ENCODE data around the gene GTF3C5. TPM values are rescaled to one million over a fixed set of nuclear protein-coding genes. Genes with fewer than 3 reads are reported as not detected.

Gene GTF3C5
- total RNA-seq, 2 experiments from 2014 or later: 91.6 to 97.0 TPM

- Histone ChIP-seq H4K20me1 (ENCODE audit: insufficient read depth, low read length) (no peaks in the 10 kb centered on the region), H3K36me3 (ENCODE audit: insufficient read depth, low read length) (no peaks in the 10 kb centered on the region), H3K4me2 (ENCODE audit: low read length) (no peak overlapping the region), H3K79me2 (ENCODE audit: insufficient read depth, low read depth, low read length) (no peaks in the 10 kb centered on the region), H3K9me3 (ENCODE audit: low read length) (no peaks in the 10 kb centered on the region), H3K9me2 (ENCODE audit: insufficient read depth, low read length) (no peaks in the 10 kb centered on the region), H3K4me1 (ENCODE audit: insufficient read depth, low read length, poor library complexity, severe bottlenecking) (peaks cover 4% of the 10 kb centered on the region), H3K27ac (ENCODE audit: low read depth, low read length, poor library complexity, severe bottlenecking) (no peak overlapping the region), H2AFZ (ENCODE audit: low read length) (no peak overlapping the region), H3K4me3 (ENCODE audit: low read depth, low read length, poor library complexity, severe bottlenecking) (no peak overlapping the region)
- no peak for DNase-seq (ENCODE audit: low spot score)
- ChIA-PET CTCF (ENCODE audit: unreplicated experiment) (no interaction called here), POLR2A (no interaction called here)
- TF ChIP-seq CTCF (conservative IDR thresholded peaks at IDR 0.05; ENCODE audit: low read length) (no peak), EZH2phosphoT487 (IDR thresholded peaks at IDR 0.05; ENCODE audit: borderline replicate concordance, low read depth, low read length) (no peak)
- intact Hi-C loops (cut with micrococcal nuclease; ENCODE audit: unreplicated experiment): no loop called here
- no TSS peak for BruUV-seq (replicated peaks)
Measured at GRCh38 chr9:132983491-132984201, 47.2 kb upstream of the GTF3C5 start.

- TF ChIP-seq CTCF (conservative IDR thresholded peaks at IDR 0.05; ENCODE audit: low read length) (no peak), EZH2phosphoT487 (IDR thresholded peaks at IDR 0.05; ENCODE audit: borderline replicate concordance, low read depth, low read length) (no peak)
- no peak for DNase-seq (ENCODE audit: low spot score)
- H3K36me3 ChIP-seq (ENCODE audit: insufficient read depth, low read length): no peaks in the 10 kb centered on the region
- intact Hi-C loops (cut with micrococcal nuclease; ENCODE audit: unreplicated experiment): no loop called here
- no peaks in the 10 kb centered on the region for H3K4me1 ChIP-seq (ENCODE audit: insufficient read depth, low read length, poor library complexity, severe bottlenecking)
- H3K79me2 ChIP-seq (ENCODE audit: insufficient read depth, low read depth, low read length): no peaks in the 10 kb centered on the region
- no TSS peak for BruUV-seq (replicated peaks)
- H2AFZ ChIP-seq (ENCODE audit: low read length): no peak overlapping the region
- H4K20me1 ChIP-seq (ENCODE audit: insufficient read depth, low read length): no peaks in the 10 kb centered on the region
- H3K9me2 ChIP-seq (ENCODE audit: insufficient read depth, low read length): no peaks in the 10 kb centered on the region
- no peak overlapping the region for H3K27ac ChIP-seq (ENCODE audit: low read depth, low read length, poor library complexity, severe bottlenecking)
- no peak overlapping the region for H3K4me3 ChIP-seq (ENCODE audit: low read depth, low read length, poor library complexity, severe bottlenecking)
- no peaks in the 10 kb centered on the region for H3K9me3 ChIP-seq (ENCODE audit: low read length)
- H3K4me2 ChIP-seq (ENCODE audit: low read length): no peak overlapping the region
- POLR2A ChIA-PET: no interaction called here
- CTCF ChIA-PET (ENCODE audit: unreplicated experiment): no interaction called here
Measured at GRCh38 chr9:132984202-132985070, 46.4 kb upstream of the GTF3C5 start.

- no peaks in the 10 kb centered on the region for H4K20me1 ChIP-seq (ENCODE audit: insufficient read depth, low read length)
- H3K4me2 ChIP-seq (ENCODE audit: low read length): no peak overlapping the region
- intact Hi-C loops (cut with micrococcal nuclease; ENCODE audit: unreplicated experiment): no loop called here
- H3K9me2 ChIP-seq (ENCODE audit: insufficient read depth, low read length): no peaks in the 10 kb centered on the region
- ChIA-PET POLR2A (no interaction called here), CTCF (ENCODE audit: unreplicated experiment) (no interaction called here)
- no peak overlapping the region for H3K4me3 ChIP-seq (ENCODE audit: low read depth, low read length, poor library complexity, severe bottlenecking)
- H3K9me3 ChIP-seq (ENCODE audit: low read length): no peaks in the 10 kb centered on the region
- no peak overlapping the region for H2AFZ ChIP-seq (ENCODE audit: low read length)
- no peaks in the 10 kb centered on the region for H3K36me3 ChIP-seq (ENCODE audit: insufficient read depth, low read length)
- no TSS peak for BruUV-seq (replicated peaks)
- H3K4me1 ChIP-seq (ENCODE audit: insufficient read depth, low read length, poor library complexity, severe bottlenecking): no peaks in the 10 kb centered on the region
- H3K27ac ChIP-seq (ENCODE audit: low read depth, low read length, poor library complexity, severe bottlenecking): no peak overlapping the region
- no peak for DNase-seq (ENCODE audit: low spot score)
- H3K79me2 ChIP-seq (ENCODE audit: insufficient read depth, low read depth, low read length): no peaks in the 10 kb centered on the region
- TF ChIP-seq EZH2phosphoT487 (IDR thresholded peaks at IDR 0.05; ENCODE audit: borderline replicate concordance, low read depth, low read length): no peak
- no peak for TF ChIP-seq CTCF (conservative IDR thresholded peaks at IDR 0.05; ENCODE audit: low read length)
Measured at GRCh38 chr9:132985071-132985350, 45.8 kb upstream of the GTF3C5 start.

Measured in OCI-LY7 (cell line).